Right lobe of liver (tissue), 6 donors: Measurements from ENCODE around the gene EVC. TPM values are rescaled to one million over a fixed set of nuclear protein-coding genes. Genes with fewer than 3 reads are reported as not detected.

ENCODE experiments used
- ATAC-seq, 4 donors: fragments of 200-7000 bp; cut with Tn5 transposase; one replicate each; pipeline ENCODE4 v1.9.1; 2020; ENCODE audit warnings: mild to moderate bottlenecking in 4 of 4, moderate library complexity in 4 of 4
- DNase-seq, 3 donors: peaks; one replicate each; pipeline ENCODE4 v3.0.0-alpha.2; 2020
- H3K27ac ChIP-seq, 3 donors: fragments of 200-600 bp; one replicate each; pipeline ENCODE4 v1.8.0; 2022
- H3K27me3 ChIP-seq, 2 donors: fragments of 200-600 bp; one replicate each; pipeline ENCODE4 v1.8.0; 2022
- H3K36me3 ChIP-seq, 4 donors: fragments of 200-600 bp; sonication (generic) in 1 of 4; one replicate each; pipeline versions ENCODE4 v1.5.1 to v1.8.0; 2017 to 2022; ENCODE audit warnings: control low read depth in 1 of 4
- H3K4me1 ChIP-seq, 4 donors: fragments of 200-600 bp; sonication (generic) in 1 of 4; one replicate each; pipeline versions ENCODE4 v1.5.1 to v1.8.0; 2017 to 2022; ENCODE audit warnings: control low read depth in 1 of 4
- H3K4me3 ChIP-seq, 3 donors: fragments of 200-600 bp; one replicate each; pipeline ENCODE4 v1.8.0; 2022
- H3K9me3 ChIP-seq, 4 donors: fragments of 200-600 bp; sonication (generic) in 1 of 4; one replicate each; pipeline versions ENCODE4 v1.5.1 to v1.8.0; 2017 to 2022; ENCODE audit warnings: control low read depth in 1 of 4
- CTCF ChIP-seq, 4 donors: fragments of 200-600 bp in 3 of 4; fragments of 450-650 bp in 1 of 4; IDR thresholded peaks; one replicate each; pipeline versions ENCODE4 v1.5.1 to v1.8.0; 2016 to 2022; ENCODE audit warnings: antibody characterized with exemption in 4 of 4, mild to moderate bottlenecking in 2 of 4
- POLR2A ChIP-seq: fragments of 450-650 bp; IDR thresholded peaks from one replicate; pipeline ENCODE4 v1.6.1; 2017; ENCODE audit warnings: antibody characterized with exemption, mild to moderate bottlenecking
- WGBS: methylation state at CpG from one replicate; pipeline ENCODE4 v1.1.6; 2018; ENCODE audit warnings: low coverage, low lambda C conversion rate; ENCODE audit not compliant: insufficient coverage; ENCODE audit errors: missing lambda C conversion rate; 5-methylcytosine and 5-hydroxymethylcytosine counted together
- intact Hi-C, 2 donors: fragments of 100-400 bp; cut with DNase I; formaldehyde crosslinking; loops; one replicate each; pipeline versions ENCODE4 v1.11.2 to v1.14.1; 2022
- total RNA-seq, 6 experiments: library from RNA; depleted of rRNA in 2 of 6; stranded (reverse); fragments of >200 nt in 2 of 6; fragmentation: NEBNext Ultra II Directional in 3 of 6; extraction: Animal tissue kit (Norgen Biotek cat#: 25700) in 3 of 6; gene quantifications; one replicate each; pipeline versions ENCODE4 v1.1.0 to v1.2.4, GENCODE V29; 2016 to 2023
- donor health status: DM: no; HTN: yes; CAD: no.
- donor health status: DM: no; HTN: no; CAD: no.
- donor health status: DM: no; HTN: no; CAD: no.
- donor health status: DM: no; HTN: yes; CAD: no.
- donor health status: DM: no; HTN: yes; CAD: no.

Gene EVC
- total RNA-seq, 6 experiments from 2014 or later: 2.6 to 6.5 (median 3.2) TPM

DNA sequence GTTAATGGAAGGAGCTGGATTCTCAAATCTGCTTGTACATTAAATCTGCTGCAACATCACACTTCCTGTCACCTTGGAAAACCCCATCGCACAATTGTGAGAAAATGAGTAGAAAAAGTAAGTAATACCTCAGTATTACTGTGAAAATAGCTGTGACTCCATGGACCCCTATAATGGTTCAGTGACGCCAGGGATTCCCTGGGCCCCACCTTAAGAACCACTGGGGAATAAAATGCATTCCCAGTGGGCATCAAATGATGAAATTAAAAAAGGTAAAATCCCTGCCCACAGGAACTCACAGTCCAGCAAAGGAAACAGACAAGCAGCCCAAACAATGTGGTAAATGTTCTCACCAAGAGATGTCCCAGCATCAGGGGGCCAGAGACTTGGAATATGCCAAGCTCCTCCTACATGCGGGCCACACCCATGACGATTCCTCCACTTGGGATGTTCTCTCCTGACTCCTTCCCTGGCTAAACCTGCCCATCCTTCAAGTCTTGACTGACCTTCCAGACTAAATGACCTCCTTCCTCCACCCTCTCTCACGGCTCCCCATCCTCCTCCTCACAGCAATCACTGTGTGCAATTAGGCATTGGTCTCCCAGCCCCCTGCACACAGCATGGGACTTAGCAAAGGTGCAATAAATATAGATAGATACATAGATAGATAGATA, 5.2 kb upstream of the EVC start:
- no peaks in the 10 kb centered on the region for H3K9me3 ChIP-seq
- H3K27ac ChIP-seq: no peak overlapping the region
- DNase-seq (no peak), ATAC-seq (no peak)
- WGBS: 45% methylated on average over 4 of the region's 5 CpGs
- H3K36me3 ChIP-seq: no peaks in the 10 kb centered on the region
- TF ChIP-seq CTCF (IDR thresholded peaks at IDR 0.05): no peak
- no peak for TF ChIP-seq POLR2A
- intact Hi-C loops: no loop called here
- no peak overlapping the region for H3K4me3 ChIP-seq
- peaks cover 0 to 4% (median 0%) of the 10 kb centered on the region in 4 donors for H3K4me1 ChIP-seq
- peaks cover 0 to 9% of the 10 kb centered on the region in 2 donors for H3K27me3 ChIP-seq

DNA sequence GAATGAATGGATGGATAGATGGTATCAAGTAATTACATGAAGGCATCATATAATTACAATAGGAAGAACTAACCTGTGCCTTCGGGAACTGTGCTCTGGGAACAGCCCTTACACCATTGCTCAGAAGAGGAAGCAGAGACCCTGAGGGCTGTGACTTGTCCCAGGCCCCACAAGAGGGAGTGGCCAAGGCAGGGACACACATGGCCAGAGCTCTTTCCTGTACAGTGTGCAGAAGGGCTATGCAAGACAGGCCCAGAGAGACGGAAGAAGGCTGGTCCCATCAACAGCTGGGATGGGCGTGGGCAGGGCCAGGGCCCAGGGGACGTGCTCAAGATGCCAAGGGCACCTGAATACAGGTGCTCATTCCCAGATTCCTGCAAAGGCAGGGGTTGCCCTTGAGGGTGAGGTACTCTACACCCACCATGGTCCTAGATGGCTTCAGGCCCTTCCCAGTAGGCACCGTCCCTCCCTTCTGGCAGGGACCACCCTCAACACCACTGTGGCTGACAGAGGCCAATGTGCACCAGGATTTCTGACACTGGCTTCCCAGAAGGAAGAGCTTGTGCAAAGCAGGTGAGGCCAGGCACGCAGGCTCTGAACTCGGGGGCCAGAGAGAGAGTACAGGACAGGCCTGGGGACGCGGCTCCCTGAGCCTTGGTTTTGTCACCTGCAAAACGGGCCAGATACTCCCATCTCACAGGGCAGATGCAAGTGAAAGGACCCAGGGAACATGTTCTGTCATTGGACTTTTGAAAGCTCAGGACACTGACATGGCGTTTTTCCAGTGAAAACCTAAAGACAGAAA, 4.3 kb upstream of the EVC start:
- 62% methylated on average over 5 of the region's 11 CpGs for WGBS
- TF ChIP-seq CTCF (IDR thresholded peaks at IDR 0.05): no peak
- TF ChIP-seq POLR2A: no peak
- peaks cover 0 to 9% of the 10 kb centered on the region in 2 donors for H3K27me3 ChIP-seq
- H3K36me3 ChIP-seq: no peaks in the 10 kb centered on the region
- intact Hi-C loops: no loop called here
- ATAC-seq (no peak), DNase-seq (no peak)
- H3K27ac ChIP-seq: no peak overlapping the region
- H3K4me1 ChIP-seq: peaks cover 0 to 6% (median 0%) of the 10 kb centered on the region in 4 donors
- no peak overlapping the region for H3K4me3 ChIP-seq
- H3K9me3 ChIP-seq: no peaks in the 10 kb centered on the region

GRCh38 chr4:5707366-5707765, 3.6 kb upstream of the EVC start:
- Histone ChIP-seq H3K27me3 (peaks cover 0 to 9% of the 10 kb centered on the region in 2 donors), H3K9me3 (no peaks in the 10 kb centered on the region), H3K4me3 (no peak overlapping the region), H3K36me3 (no peaks in the 10 kb centered on the region), H3K27ac (no peak overlapping the region), H3K4me1 (peaks cover 0 to 6% (median 0%) of the 10 kb centered on the region in 4 donors)
- intact Hi-C loops: no loop called here
- no peak for TF ChIP-seq POLR2A
- DNase-seq: no peak
- WGBS: 15% methylated on average over 4 of the region's 5 CpGs
- ATAC-seq: no peak

- ATAC-seq: peak in 1 of 4 donors; percentile 4
- no peaks in the 10 kb centered on the region for H3K36me3 ChIP-seq
- peak overlapping the region; percentile 40 to 56 (median 50) for H3K4me3 ChIP-seq
- intact Hi-C loops: no loop called here
- DNase-seq: no peak
- peak overlapping the region in 1 of 3 donors; percentile 63 for H3K27ac ChIP-seq
- no peak for TF ChIP-seq POLR2A
- no peak for TF ChIP-seq CTCF (IDR thresholded peaks at IDR 0.05)
- peaks cover 0 to 9% of the 10 kb centered on the region in 2 donors for H3K27me3 ChIP-seq
- H3K9me3 ChIP-seq: no peaks in the 10 kb centered on the region
- WGBS: under 1% methylated on average over 17 of the region's 41 CpGs
- H3K4me1 ChIP-seq: peaks cover 0 to 6% (median 0%) of the 10 kb centered on the region in 4 donors
Measured at GRCh38 chr4:5707778-5708448, 3.1 kb upstream of the EVC start.
